LNCaP clone FGC (cell line): Measurements from ENCODE around the gene C4BPB.
"Not testable (repeated sequence)": the region's sequence is repeated elsewhere in the genome, so short reads cannot be mapped to it uniquely, and the experiment has no call there.

Experiments used
- DNase-seq: peaks from one replicate; pipeline ENCODE4 v3.0.0-alpha.2; 2011; ENCODE audit warnings: low read depth
- H3K4me3 ChIP-seq: 2 replicates; pipeline ENCODE4 v1.5.1; 2011; ENCODE audit warnings: mild to moderate bottlenecking, low read depth, low read length, control low read depth
- CTCF ChIP-seq: IDR thresholded peaks from 2 replicates; pipeline ENCODE4 v1.5.1; 2012; ENCODE audit warnings: mild to moderate bottlenecking; ENCODE audit not compliant: control insufficient read depth, insufficient read depth; ENCODE audit errors: extremely low read depth

The C4BPB gene

GRCh38 chr1:207088701-207089626 lies at the start of gene C4BPB:
TSS of gene C4BPB (plus strand) at chr1:207088860. CDS start at chr1:207089532, 672 bp downstream.
- no peak within 1 kb of the TSS for H3K4me3 ChIP-seq
- DNase-seq: peak; percentile 7
- TF ChIP-seq CTCF: no peak

- TF ChIP-seq CTCF: no peak
- H3K4me3 ChIP-seq: no peak overlapping the region
- no peak for DNase-seq
These were observed 49.1 kb upstream of the C4BPB start for GRCh38 chr1:207039380-207040180.

- no peak for TF ChIP-seq CTCF
- no peak for DNase-seq
- H3K4me3 ChIP-seq: no peak overlapping the region
These were observed 48.5 kb upstream of the C4BPB start for GRCh38 chr1:207040181-207040533.

GRCh38 chr1:207041397-207041796 lies 47.3 kb upstream of the C4BPB start:
- not testable (repeated sequence) for DNase-seq, H3K4me3 ChIP-seq

GRCh38 chr1:207045453-207045852 lies 43.2 kb upstream of the C4BPB start:
- H3K4me3 ChIP-seq: no peak overlapping the region
- no peak for TF ChIP-seq CTCF
- no peak for DNase-seq

- TF ChIP-seq CTCF: no peak
- no peak overlapping the region for H3K4me3 ChIP-seq
- no peak for DNase-seq
These were observed 41.2 kb upstream of the C4BPB start for GRCh38 chr1:207047505-207047904.

GRCh38 chr1:207048041-207048440 lies 40.6 kb upstream of the C4BPB start:
- no peak overlapping the region for H3K4me3 ChIP-seq
- DNase-seq: no peak
- TF ChIP-seq CTCF: no peak
